Spleen (tissue), 11 donors: ENCODE measurements around the gene OR6A2. TPM values are rescaled to one million over a fixed set of nuclear protein-coding genes. Genes with fewer than 3 reads are reported as not detected.

Source experiments
- DNase-seq: peaks from one replicate; pipeline ENCODE4 v3.0.0-alpha.2; 2020
- H3K27ac ChIP-seq, 8 donors: fragments of 200-600 bp; sonication (generic) in 7 of 8; 1 replicate in 4 of 8; 2 replicates in 4 of 8; pipeline versions ENCODE4 v1.5.0 to v1.8.0; 2016 to 2021; ENCODE audit warnings: inconsistent platforms in 4 of 8, mild to moderate bottlenecking in 4 of 8, moderate library complexity in 1 of 8
- H3K27me3 ChIP-seq, 7 donors: fragments of 200-600 bp; sonication (generic) in 6 of 7; replicated peaks in 1 of 7; 1 replicate in 4 of 7; 2 replicates in 3 of 7; pipeline versions ENCODE4 v1.5.0 to v1.8.0; 2016 to 2021; ENCODE audit warnings: inconsistent platforms in 3 of 7, mild to moderate bottlenecking in 1 of 7
- H3K36me3 ChIP-seq, 6 donors: fragments of 200-600 bp; sonication (generic) in 5 of 6; 1 replicate in 4 of 6; 2 replicates in 2 of 6; pipeline versions ENCODE4 v1.5.0 to v1.8.0; 2016 to 2021; ENCODE audit warnings: inconsistent platforms in 2 of 6
- H3K4me1 ChIP-seq, 6 donors: fragments of 200-600 bp; sonication (generic) in 5 of 6; 1 replicate in 3 of 6; 2 replicates in 3 of 6; pipeline versions ENCODE4 v1.5.0 to v1.8.0; 2016 to 2021; ENCODE audit warnings: inconsistent platforms in 3 of 6
- H3K4me3 ChIP-seq, 8 donors: fragments of 200-600 bp; sonication (generic) in 7 of 8; 1 replicate in 4 of 8; 2 replicates in 4 of 8; pipeline versions ENCODE4 v1.5.0 to v1.8.0; 2016 to 2021; ENCODE audit warnings: inconsistent platforms in 4 of 8, mild to moderate bottlenecking in 4 of 8, moderate library complexity in 2 of 8
- H3K9me3 ChIP-seq, 8 donors: fragments of 200-600 bp; sonication (generic) in 7 of 8; 1 replicate in 4 of 8; 2 replicates in 4 of 8; pipeline versions ENCODE4 v1.5.0 to v1.8.0; 2016 to 2021; ENCODE audit warnings: inconsistent platforms in 4 of 8
- POLR2A ChIP-seq, 3 donors: fragments of 450-650 bp; IDR thresholded peaks; one replicate each; pipeline ENCODE4 v1.5.1; 2017; ENCODE audit warnings: antibody characterized with exemption in 3 of 3, mild to moderate bottlenecking in 1 of 3
- POLR2AphosphoS5 ChIP-seq, 3 donors: sonication (generic); formaldehyde crosslinking; IDR thresholded peaks; one replicate each; pipeline ENCODE4 v1.5.1; 2017; ENCODE audit warnings: antibody characterized with exemption in 3 of 3
- WGBS, 5 donors: extraction: QIAGEN DNeasy Blood & Tissue Kit in 3 of 5; methylation state at CpG; one replicate each; pipeline versions ENCODE4 v1.1.5 to v1.1.7; 2013 to 2018; 5-methylcytosine and 5-hydroxymethylcytosine counted together
- intact Hi-C: fragments of 100-400 bp; cut with DNase I; formaldehyde crosslinking; loops from one replicate; pipeline ENCODE4 v1.15.0; 2023; ENCODE audit warnings: low total_unique reads
- polyA plus RNA-seq, 3 donors: library from polyadenylated mRNA; stranded (reverse); fragments of 200-250 nt; gene quantifications; one replicate each; pipeline ENCODE4 v1.2.1, GENCODE V29; 2013
- total RNA-seq, 7 donors: library from RNA; depleted of rRNA in 3 of 7; stranded (reverse); fragments of >200 nt in 3 of 7; fragmentation: NEBNext Ultra II Directional in 4 of 7; extraction: Animal tissue kit (Norgen Biotek cat#: 25700) in 4 of 7; gene quantifications; one replicate each; pipeline versions ENCODE4 v1.1.0 to v1.2.1, GENCODE V29; 2016 to 2021
- TF ChIP-seq, protein P1 (sequence below), 11 experiments: fragments of 200-600 bp in 7 of 11; fragments of 450-650 bp in 4 of 11; sonication (generic) in 4 of 11; IDR thresholded peaks in 8 of 11; conservative IDR thresholded peaks in 3 of 11; 1 replicate in 7 of 11; 2 replicates in 4 of 11; pipeline versions ENCODE4 v1.4.0 to v1.8.0; 2016 to 2021; ENCODE audit warnings: antibody characterized with exemption in 11 of 11, inconsistent platforms in 4 of 11, mild to moderate bottlenecking in 1 of 11
- donor health status: healthy with polysubstance abuse.
- donor health status: DM: no; HTN: no; CAD: no; lungs with moderate emphysema.
- donor health status: DM: no; HTN: no; CAD: no.
- donor health status: Bipolar disorder and iron deficiency.
- donor health status: healthy.
- donor health status: DM: no; HTN: no; CAD: no.
- donor health status: DM: yes; HTN: yes; CAD: no.

OR6A2 gene
- total and polyA plus RNA-seq, 10 donors: 0.07 to 0.85 (median 0.39) TPM; not detected in 3

DNA sequence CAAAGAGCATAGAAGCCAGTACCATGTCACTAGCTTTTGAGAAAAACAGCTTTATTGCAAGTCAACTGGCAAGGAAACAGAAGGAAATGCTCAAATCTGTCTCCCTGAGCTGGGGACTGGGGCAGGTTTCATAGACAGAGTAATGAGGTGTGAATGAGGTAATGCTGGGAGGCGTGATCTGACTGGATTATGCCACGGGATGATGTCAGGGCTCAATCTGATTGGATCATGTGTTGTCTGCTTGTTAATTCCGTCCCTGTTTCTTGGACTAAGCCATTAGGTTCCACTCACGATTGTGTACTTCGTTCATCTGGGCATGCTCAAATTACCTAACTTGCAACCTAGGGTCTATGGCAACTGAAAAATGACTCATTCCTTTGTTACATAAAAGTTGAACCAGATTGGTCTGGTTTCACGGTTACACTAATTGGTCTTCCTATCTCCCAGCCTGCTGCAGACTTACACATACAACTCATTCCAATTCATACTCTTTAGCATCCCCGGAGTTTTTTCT lies 25.8 kb upstream of the OR6A2 start:
- H3K36me3 ChIP-seq: no peaks in the 10 kb centered on the region
- TF ChIP-seq POLR2A (IDR thresholded peaks at IDR 0.05) (no peak), POLR2AphosphoS5 (IDR thresholded peaks at IDR 0.05) (no peak)
- TF ChIP-seq, protein P1, sequence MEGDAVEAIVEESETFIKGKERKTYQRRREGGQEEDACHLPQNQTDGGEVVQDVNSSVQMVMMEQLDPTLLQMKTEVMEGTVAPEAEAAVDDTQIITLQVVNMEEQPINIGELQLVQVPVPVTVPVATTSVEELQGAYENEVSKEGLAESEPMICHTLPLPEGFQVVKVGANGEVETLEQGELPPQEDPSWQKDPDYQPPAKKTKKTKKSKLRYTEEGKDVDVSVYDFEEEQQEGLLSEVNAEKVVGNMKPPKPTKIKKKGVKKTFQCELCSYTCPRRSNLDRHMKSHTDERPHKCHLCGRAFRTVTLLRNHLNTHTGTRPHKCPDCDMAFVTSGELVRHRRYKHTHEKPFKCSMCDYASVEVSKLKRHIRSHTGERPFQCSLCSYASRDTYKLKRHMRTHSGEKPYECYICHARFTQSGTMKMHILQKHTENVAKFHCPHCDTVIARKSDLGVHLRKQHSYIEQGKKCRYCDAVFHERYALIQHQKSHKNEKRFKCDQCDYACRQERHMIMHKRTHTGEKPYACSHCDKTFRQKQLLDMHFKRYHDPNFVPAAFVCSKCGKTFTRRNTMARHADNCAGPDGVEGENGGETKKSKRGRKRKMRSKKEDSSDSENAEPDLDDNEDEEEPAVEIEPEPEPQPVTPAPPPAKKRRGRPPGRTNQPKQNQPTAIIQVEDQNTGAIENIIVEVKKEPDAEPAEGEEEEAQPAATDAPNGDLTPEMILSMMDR (IDR thresholded peaks at IDR 0.05 in 8 of 11, conservative IDR thresholded peaks at IDR 0.05 in 3 of 11): no peak
- no peak for DNase-seq
- intact Hi-C loops: no loop called here
- H3K27ac ChIP-seq: no peak overlapping the region
- WGBS, 5 donors: 82 to 90% (median 82%) methylated on average over 7 of the region's 7 CpGs
- H3K4me1 ChIP-seq: no peaks in the 10 kb centered on the region
- peaks cover 0 to 6% (median 0%) of the 10 kb centered on the region in 8 donors for H3K9me3 ChIP-seq
- no peak overlapping the region for H3K4me3 ChIP-seq
- no peaks in the 10 kb centered on the region for H3K27me3 ChIP-seq

GRCh38 chr11:6824136-6824823 lies 24.8 kb upstream of the OR6A2 start:
- WGBS, 5 donors: 72 to 86% (median 77%) methylated on average over 5 of the region's 5 CpGs
- intact Hi-C loops: no loop called here
- Histone ChIP-seq H3K9me3 (peaks cover 0 to 13% (median 0%) of the 10 kb centered on the region in 8 donors), H3K4me3 (no peak overlapping the region), H3K27ac (no peak overlapping the region), H3K4me1 (no peaks in the 10 kb centered on the region), H3K27me3 (no peaks in the 10 kb centered on the region), H3K36me3 (no peaks in the 10 kb centered on the region)
- no peak for DNase-seq
- TF ChIP-seq POLR2AphosphoS5 (IDR thresholded peaks at IDR 0.05) (no peak), POLR2A (IDR thresholded peaks at IDR 0.05) (no peak)
- TF ChIP-seq, protein P1 (IDR thresholded peaks at IDR 0.05 in 8 of 11, conservative IDR thresholded peaks at IDR 0.05 in 3 of 11): no peak

DNA sequence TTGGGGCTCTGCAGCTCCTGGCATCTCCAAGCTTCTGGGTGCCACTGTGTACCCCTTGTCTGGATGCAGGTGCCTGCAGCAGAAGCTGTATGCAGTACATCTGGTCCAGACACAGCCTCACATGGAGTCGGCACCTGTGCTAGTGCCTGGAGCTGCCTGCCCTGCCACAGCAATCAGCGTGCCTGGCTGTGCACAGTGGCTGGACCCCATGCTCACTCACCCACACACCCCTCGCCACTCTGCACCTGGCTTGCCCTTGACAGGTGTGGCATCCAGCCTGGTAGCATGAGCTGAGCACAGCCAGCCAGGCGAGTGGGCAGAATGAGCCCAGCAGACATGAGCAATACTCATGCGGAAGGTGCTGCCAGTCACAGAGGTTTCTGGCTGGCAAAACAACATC lies 19.5 kb upstream of the OR6A2 start:
- Histone ChIP-seq H3K9me3 (peaks cover 0 to 19% (median 7%) of the 10 kb centered on the region in 8 donors), H3K27me3 (peaks cover 0 to under 1% (median 0%) of the 10 kb centered on the region in 7 donors), H3K36me3 (no peaks in the 10 kb centered on the region), H3K4me1 (no peaks in the 10 kb centered on the region), H3K4me3 (no peak overlapping the region), H3K27ac (no peak overlapping the region)
- DNase-seq: no peak
- TF ChIP-seq, protein P1 (IDR thresholded peaks at IDR 0.05 in 8 of 11, conservative IDR thresholded peaks at IDR 0.05 in 3 of 11): no peak
- TF ChIP-seq POLR2A (IDR thresholded peaks at IDR 0.05): no peak
- no peak for TF ChIP-seq POLR2AphosphoS5 (IDR thresholded peaks at IDR 0.05)
- intact Hi-C loops: no loop called here
- WGBS, 5 donors: 88 to 100% (median 90%) methylated on average over 1 to 5 of the region's 5 CpGs

GRCh38 chr11:6817694-6818093 lies 18.2 kb upstream of the OR6A2 start:
- DNase-seq: no peak
- intact Hi-C loops: no loop called here
- no peak for TF ChIP-seq POLR2AphosphoS5 (IDR thresholded peaks at IDR 0.05)
- no peak for TF ChIP-seq POLR2A (IDR thresholded peaks at IDR 0.05)
- TF ChIP-seq, protein P1 (IDR thresholded peaks at IDR 0.05 in 8 of 11, conservative IDR thresholded peaks at IDR 0.05 in 3 of 11): no peak

More at GRCh38 chr11:6817694-6818093, 18.2 kb upstream of the OR6A2 start:
- Histone ChIP-seq H3K27ac (no peak overlapping the region), H3K27me3 (peaks cover 0 to 11% (median 0%) of the 10 kb centered on the region in 7 donors), H3K36me3 (no peaks in the 10 kb centered on the region), H3K9me3 (peaks cover 0 to 19% (median 7%) of the 10 kb centered on the region in 8 donors), H3K4me3 (no peak overlapping the region), H3K4me1 (peaks cover 0 to under 1% (median 0%) of the 10 kb centered on the region in 6 donors)
- 59 to 87% (median 72%) methylated on average over 1 of the region's 1 CpG for WGBS, 5 donors
